Kidney glomerular epithelial cell (primary cell): ENCODE measurements around the gene LDB3.

ENCODE experiments used
- DNase-seq: peaks from one replicate; lab custom pipeline; 2025; lab: John Stamatoyannopoulos, UW

The LDB3 gene

DNA sequence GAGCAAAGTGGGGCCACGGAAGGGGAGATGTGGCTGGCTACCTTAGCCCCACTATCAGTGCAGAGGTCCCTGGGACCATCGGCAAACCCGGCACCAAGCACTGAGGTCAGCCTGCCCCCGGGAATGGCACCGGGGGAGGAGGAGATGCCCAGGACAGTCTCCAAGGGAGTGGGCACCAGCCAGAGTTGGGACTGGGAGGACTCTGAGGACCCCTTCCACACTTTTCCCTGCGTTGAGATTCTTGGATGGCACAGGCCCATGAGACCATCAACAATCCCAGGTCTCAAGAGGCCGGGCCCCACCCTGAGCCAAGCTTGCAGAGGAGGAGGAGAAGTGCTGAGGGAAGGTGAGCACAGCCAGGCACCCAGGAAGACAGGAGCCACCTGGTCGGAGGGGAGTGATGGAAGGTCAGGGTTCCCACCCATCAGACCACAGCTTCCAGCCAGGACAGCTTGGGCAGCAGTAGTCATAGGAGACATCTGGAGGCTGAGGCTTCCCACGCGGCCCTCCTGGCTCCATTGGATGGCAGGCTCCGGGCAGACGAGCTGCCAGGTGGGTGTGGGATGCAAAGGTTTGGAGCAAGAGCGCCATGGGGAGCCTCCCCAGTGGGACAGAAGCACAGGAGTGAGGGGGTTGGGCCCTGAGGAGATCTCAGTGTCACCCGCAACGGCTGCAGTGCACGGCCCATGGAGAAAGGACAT is 16.5 kb upstream of the LDB3 start:
- DNase-seq: no peak

- no peak for DNase-seq
Observed at GRCh38 chr10:86652361-86653202, 15.7 kb upstream of the LDB3 start.

GRCh38 chr10:86653379-86653778 is 14.9 kb upstream of the LDB3 start:
- no peak for DNase-seq

GRCh38 chr10:86653987-86654386 is 14.3 kb upstream of the LDB3 start:
- DNase-seq: no peak

- no peak for DNase-seq
Observed at GRCh38 chr10:86654411-86655172, 13.7 kb upstream of the LDB3 start, which contains the start of gene OPN4. Gene OPN4, plus strand, starts transcription at chr10:86654547. Its CDS starts 237 bp downstream, at chr10:86654784.

GRCh38 chr10:86655173-86655540 is 13.2 kb upstream of the LDB3 start:
- DNase-seq: no peak

- DNase-seq: no peak
Observed at GRCh38 chr10:86655596-86655995, 12.7 kb upstream of the LDB3 start.

DNA sequence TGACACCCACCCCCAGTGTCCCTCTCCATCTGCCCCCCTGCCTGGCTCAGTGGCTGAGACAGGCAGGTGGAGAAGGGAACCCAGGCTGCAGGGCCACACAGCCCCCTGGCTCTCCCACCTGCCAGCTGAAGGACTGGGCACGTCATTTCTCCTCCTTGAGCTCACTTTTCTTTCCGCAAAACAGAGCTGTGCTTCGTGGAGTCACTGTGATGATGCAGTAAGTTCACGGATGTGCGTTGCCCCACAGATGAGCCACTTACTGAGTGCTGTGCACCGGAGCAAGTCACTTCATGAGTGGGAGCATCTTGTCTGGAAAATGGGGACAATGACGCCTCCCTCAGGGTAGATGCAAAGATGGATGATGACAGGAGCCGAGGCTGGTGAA is 11.3 kb upstream of the LDB3 start:
- DNase-seq: no peak

DNA sequence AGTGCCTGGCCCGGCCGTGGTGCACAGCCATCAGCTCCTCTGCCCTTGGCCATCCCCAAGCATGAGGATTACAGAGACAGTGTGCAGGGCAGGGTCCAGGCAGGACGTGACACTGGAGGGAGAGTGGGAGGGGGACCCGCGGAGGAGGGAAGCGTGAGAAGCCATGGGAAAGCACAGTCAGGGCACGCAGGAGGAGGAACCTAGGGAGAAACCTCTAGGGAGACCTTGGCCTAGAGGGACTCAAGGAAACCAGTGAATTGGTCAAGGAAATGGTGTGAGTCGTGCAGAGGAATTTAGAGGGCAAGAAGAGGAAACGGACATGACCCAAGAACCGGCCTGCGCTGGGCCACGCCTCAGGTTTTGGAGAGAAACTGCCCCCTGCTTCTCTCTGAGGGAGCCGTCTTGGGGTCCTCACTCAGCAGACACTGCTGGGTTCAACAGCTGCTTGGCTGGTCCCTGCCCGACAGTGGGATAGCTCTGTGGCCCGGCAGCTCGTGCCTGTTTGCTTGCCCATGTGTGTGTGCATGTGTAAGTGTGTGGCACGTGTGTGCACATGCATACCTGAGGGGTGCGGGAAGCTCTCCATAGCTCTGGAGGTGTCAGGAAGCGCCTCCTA is 10.8 kb upstream of the LDB3 start:
- no peak for DNase-seq

- no peak for DNase-seq
Observed at GRCh38 chr10:86658261-86658741, 10.0 kb upstream of the LDB3 start.

GRCh38 chr10:86658751-86659150 is 9.6 kb upstream of the LDB3 start:
- DNase-seq: no peak

GRCh38 chr10:86659161-86659691 is 9.1 kb upstream of the LDB3 start:
- DNase-seq: no peak

DNA sequence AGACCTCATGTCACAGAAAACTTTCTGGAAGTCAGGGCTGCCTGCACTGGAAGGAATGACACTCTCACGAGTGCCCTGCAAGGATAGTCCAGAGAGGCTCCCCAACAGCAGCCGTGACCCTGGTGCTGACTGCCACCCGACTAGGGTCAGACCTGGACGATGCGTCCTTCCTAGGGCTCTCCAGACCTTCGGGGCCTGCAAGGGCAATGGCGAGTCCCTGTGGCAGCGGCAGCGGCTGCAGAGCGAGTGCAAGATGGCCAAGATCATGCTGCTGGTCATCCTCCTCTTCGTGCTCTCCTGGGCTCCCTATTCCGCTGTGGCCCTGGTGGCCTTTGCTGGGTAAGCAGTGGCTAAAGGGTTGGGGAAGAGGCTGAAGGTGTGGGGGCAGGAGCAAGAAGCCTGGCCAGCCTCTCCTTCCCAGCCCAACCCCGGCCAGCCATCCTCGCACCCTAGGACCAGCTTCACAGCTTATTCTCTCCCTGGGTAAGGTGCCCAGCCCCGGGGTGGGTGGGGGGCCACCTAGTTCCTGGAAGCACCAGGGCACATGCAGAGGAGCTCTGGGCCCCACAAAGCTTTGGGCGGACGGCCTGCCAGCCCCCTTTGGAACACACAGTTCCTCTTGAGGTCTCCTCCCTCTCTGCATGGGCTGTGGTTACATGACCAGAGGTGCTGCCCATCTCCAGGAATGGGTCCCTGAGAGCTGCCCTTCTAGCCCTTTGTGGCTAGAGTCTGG is 8.4 kb upstream of the LDB3 start:
- DNase-seq: no peak

GRCh38 chr10:86661161-86662025 is 6.9 kb upstream of the LDB3 start:
- no peak for DNase-seq

DNA sequence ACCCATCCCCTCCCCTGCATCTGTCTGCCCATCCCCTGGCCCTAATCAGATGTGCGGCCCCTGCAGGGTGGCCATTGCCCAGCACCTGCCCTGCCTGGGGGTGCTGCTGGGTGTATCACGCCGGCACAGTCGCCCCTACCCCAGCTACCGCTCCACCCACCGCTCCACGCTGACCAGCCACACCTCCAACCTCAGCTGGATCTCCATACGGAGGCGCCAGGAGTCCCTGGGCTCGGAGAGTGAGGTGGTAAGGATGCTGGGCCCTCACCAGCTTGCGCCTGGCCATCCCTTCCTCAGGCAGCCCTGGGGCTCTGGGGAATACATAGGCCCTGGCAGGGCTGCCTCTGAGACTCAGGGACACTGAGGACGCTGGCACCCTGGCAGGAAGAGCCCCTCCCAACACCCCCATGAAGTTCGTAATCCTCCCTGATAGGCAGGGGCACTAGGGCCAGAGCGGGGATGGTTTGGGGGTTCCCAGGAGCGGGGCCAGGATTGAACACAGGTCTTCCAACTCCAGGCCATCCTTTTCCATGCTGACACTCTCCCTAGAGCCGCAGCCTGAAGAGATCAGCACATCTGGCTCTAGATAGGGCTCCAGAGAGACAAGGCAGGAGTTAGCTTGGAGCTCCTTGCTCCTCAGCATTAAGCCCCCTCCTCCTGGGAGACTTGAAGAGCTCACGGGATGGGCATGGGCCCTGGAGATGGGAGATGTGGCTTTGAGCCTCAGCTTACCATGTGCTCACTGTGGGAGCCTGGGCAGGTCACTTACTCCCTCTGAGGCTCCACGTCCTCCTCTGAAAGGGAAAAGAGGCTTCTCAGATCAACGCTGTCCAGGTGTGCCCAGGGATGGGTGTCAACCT is 5.9 kb upstream of the LDB3 start:
- DNase-seq: no peak

GRCh38 chr10:86663046-86663345 is 5.3 kb upstream of the LDB3 start:
- DNase-seq: no peak

DNA sequence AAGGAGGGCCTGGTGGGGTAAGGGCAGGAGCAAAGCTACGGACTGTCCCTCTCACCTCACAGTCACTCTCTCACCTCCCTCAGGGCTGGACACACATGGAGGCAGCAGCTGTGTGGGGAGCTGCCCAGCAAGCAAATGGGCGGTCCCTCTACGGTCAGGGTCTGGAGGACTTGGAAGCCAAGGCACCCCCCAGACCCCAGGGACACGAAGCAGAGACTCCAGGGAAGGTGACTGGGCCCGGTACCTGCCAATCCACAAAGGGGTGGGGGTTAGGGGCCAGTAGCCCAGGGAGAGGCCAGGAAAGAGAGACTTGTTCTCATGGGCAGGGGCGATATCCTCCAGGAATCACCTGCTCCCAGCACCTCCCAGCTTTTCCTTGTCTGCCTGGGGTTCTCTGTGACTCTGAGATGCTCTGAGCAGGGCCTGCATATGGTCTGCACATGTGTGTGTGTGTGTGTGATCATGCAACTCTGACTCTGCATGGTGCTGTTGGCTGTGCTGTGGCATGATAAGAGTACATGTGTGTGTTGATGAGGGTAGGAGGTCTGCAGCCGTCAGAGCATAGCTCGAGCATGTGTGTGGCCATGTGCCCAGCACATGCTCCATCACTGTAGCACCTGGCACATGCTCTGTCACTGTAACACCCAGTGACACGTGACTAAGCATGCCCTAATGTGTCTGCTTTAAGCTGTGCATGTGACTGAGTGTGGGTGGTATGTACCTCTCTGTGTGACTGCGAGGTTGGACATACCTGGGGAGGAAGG is 4.6 kb upstream of the LDB3 start:
- no peak for DNase-seq

GRCh38 chr10:86664341-86665217 is 3.7 kb upstream of the LDB3 start:
- DNase-seq: no peak
